Measurements from ENCODE around the gene DPEP2. TPM values are rescaled to one million over a fixed set of nuclear protein-coding genes. Genes with fewer than 3 reads are reported as not detected.
A peak's percentile ranks its signal among the peaks of the same experiment; 100 is the strongest.

DPEP2 gene
- total and polyA plus RNA-seq, 2 of the 13 experiments (the other 11 are each of a cell fraction or from before 2014, with no cell fraction given) = 0.18 TPM; not detected in 1

DNA sequence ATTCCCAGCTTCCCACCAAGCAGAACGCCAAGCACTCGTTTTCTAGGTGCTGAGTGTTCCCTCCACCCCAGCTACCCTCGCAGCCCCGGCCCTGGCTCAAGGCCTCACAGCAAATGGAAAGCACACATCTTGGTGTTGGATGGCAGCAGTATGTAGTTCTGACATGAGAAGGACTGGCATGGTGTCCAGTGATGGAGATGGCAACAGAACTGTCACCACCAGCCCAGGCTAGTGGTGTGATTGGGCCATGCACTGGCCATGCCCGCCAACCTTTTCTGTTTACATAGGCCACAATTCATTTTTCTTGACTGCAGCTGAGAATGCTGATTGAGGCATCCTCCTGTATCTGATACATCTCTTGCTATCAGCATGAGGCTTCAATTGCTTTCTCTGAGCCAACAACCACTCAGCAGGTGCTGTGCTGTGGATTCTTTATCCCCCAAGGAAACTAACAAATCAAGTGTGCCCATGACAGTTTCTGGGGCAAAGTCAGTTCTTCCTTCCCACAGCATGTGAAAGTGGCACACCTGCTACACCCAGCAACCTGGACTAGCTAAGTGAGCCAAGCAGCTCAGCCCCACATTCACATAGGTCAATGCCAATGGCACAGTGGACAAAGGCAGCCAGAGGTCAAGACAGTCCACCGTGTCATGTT, 34.7 kb downstream of the DPEP2 start (continued):
- TF ChIP-seq, protein P1, sequence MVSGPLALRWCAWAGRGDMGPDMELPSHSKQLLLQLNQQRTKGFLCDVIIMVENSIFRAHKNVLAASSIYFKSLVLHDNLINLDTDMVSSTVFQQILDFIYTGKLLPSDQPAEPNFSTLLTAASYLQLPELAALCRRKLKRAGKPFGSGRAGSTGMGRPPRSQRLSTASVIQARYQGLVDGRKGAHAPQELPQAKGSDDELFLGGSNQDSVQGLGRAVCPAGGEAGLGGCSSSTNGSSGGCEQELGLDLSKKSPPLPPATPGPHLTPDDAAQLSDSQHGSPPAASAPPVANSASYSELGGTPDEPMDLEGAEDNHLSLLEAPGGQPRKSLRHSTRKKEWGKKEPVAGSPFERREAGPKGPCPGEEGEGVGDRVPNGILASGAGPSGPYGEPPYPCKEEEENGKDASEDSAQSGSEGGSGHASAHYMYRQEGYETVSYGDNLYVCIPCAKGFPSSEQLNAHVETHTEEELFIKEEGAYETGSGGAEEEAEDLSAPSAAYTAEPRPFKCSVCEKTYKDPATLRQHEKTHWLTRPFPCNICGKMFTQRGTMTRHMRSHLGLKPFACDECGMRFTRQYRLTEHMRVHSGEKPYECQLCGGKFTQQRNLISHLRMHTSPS (CRISPR knock-in tag; IDR thresholded peaks at IDR 0.05; ENCODE audit: low read depth) = no peak
- TF ChIP-seq AGO1 (IDR thresholded peaks at IDR 0.05; ENCODE audit: low read depth, low read length, poor library complexity, severe bottlenecking) = no peak
- TF ChIP-seq ZC3H13 (CRISPR knock-in tag; IDR thresholded peaks at IDR 0.05) = 0 out of 2 replicates have a peak, but pooled peaks have one; percentile 28
- TF ChIP-seq YEATS4 (CRISPR knock-in tag; IDR thresholded peaks at IDR 0.05; ENCODE audit: borderline replicate concordance) = no peak
- TF ChIP-seq TOPORS (CRISPR knock-in tag; IDR thresholded peaks at IDR 0.05) = no peak
- TF ChIP-seq ZNF367 (CRISPR knock-in tag; IDR thresholded peaks at IDR 0.05; ENCODE audit: borderline replicate concordance) = no peak
- TF ChIP-seq ZNF598 (CRISPR knock-in tag; IDR thresholded peaks at IDR 0.05; ENCODE audit: borderline replicate concordance) = no peak
- 0 out of 2 replicates have a peak, but pooled peaks have one; percentile 29 for TF ChIP-seq FUBP1 (CRISPR knock-in tag; IDR thresholded peaks at IDR 0.05; ENCODE audit: borderline replicate concordance)
- TF ChIP-seq RBM22 (optimal IDR thresholded peaks at IDR 0.05; ENCODE audit: low read length) = peak; percentile 57
- no peak for TF ChIP-seq SIX4 (CRISPR knock-in tag; IDR thresholded peaks at IDR 0.05)
- TF ChIP-seq, protein P2, sequence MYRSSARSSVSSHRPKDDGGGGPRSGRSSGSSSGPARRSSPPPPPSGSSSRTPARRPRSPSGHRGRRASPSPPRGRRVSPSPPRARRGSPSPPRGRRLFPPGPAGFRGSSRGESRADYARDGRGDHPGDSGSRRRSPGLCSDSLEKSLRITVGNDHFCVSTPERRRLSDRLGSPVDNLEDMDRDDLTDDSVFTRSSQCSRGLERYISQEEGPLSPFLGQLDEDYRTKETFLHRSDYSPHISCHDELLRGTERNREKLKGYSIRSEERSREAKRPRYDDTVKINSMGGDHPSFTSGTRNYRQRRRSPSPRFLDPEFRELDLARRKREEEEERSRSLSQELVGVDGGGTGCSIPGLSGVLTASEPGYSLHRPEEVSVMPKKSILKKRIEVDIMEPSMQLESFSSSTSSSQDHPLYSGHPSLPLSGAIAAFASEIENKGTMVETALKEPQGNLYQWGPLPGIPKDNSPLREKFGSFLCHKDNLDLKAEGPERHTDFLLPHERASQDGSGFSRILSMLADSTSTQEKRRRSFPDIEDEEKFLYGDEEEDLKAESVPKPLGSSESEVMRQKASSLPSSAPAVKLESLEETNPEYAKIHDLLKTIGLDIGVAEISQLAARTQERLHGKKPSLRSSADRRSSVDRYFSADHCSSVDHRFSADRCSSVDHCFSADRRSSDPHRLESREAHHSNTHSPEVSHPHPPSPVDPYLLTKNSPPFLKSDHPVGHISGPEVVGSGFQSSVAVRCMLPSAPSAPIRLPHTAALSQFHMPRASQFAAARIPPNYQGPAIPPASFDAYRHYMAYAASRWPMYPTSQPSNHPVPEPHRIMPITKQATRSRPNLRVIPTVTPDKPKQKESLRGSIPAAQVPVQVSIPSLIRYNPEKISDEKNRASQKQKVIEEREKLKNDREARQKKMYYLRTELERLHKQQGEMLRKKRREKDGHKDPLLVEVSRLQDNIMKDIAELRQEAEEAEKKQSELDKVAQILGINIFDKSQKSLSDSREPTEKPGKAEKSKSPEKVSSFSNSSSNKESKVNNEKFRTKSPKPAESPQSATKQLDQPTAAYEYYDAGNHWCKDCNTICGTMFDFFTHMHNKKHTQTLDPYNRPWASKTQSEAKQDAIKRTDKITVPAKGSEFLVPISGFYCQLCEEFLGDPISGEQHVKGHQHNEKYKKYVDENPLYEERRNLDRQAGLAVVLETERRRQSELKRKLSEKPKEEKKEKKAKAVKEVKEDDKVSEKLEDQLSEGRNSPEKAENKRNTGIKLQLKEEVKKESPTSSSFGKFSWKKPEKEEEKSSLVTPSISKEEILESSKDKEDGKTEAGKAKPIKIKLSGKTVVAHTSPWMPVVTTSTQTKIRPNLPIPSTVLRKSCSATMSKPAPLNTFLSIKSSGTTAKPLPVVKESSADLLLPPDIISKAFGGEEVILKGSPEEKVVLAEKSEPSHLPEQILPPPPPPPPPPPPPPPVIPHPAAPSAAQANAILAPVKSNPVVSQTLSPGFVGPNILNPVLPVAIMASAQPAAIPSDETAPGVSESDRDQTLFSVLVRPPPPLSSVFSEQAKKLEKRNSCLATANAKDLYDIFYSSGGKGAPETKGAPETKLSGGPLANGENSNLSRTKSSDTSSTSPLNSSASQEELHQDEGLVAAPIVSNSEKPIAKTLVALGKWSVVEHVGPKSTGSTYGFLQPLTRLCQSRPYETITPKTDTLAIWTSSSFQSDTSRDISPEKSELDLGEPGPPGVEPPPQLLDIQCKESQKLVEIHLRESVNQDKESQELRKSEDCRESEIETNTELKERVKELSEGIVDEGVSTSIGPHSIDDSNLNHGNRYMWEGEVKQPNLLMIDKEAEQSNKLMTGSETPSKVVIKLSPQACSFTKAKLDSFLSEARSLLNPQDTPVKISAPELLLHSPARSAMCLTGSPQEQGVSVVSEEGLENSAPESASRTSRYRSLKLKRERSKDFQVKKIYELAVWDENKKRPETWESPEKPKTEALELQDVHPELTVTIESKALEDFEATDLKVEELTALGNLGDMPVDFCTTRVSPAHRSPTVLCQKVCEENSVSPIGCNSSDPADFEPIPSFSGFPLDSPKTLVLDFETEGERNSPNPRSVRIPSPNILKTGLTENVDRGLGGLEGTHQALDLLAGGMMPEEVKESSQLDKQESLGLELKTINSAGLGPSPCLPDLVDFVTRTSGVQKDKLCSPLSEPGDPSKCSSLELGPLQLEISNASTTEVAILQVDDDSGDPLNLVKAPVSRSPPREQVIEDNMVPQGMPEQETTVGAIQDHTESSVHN (CRISPR knock-in tag; IDR thresholded peaks at IDR 0.05) = no peak
- no peak for TF ChIP-seq SIN3A (IDR thresholded peaks at IDR 0.05; ENCODE audit: borderline replicate concordance, low read depth, low read length)
- TF ChIP-seq ZNF121 (CRISPR knock-in tag; IDR thresholded peaks at IDR 0.05) = no peak
- no peak for TF ChIP-seq ZNF383 (CRISPR knock-in tag; IDR thresholded peaks at IDR 0.05; ENCODE audit: borderline replicate concordance)

Data from HepG2 (cell line).